Lung (tissue), 12 donors: ENCODE results near the gene NSUN6. TPM values are rescaled to one million over a fixed set of nuclear protein-coding genes. Genes with fewer than 3 reads are reported as not detected.
A peak's percentile ranks its signal among the peaks of the same experiment; 100 is the strongest.

ENCODE experiments used
- ATAC-seq: fragments of 200-7000 bp; cut with Tn5 transposase; one replicate; pipeline ENCODE4 v1.9.1; 2020; ENCODE audit warnings: moderate number of reproducible peaks; ENCODE audit not compliant: insufficient read depth, low FRiP score
- DNase-seq, 3 donors: peaks; one replicate each; pipeline ENCODE4 v3.0.0-alpha.2; 2013 to 2017
- H3K27ac ChIP-seq, 2 donors: one replicate each; pipeline ENCODE4 v1.5.1; 2013; ENCODE audit warnings: mild to moderate bottlenecking in 2 of 2, moderate library complexity in 2 of 2, control low read depth in 1 of 2, inconsistent platforms in 1 of 2, low read depth in 1 of 2, low read length in 1 of 2
- H3K27me3 ChIP-seq, 3 donors: one replicate each; pipeline ENCODE4 v1.5.1; 2013; ENCODE audit warnings: low read length in 2 of 3; ENCODE audit not compliant: control insufficient read depth in 3 of 3, insufficient read depth in 3 of 3
- H3K36me3 ChIP-seq, 4 donors: one replicate each; pipeline ENCODE4 v1.5.1; 2013; ENCODE audit warnings: low read length in 4 of 4, mild to moderate bottlenecking in 1 of 4, moderate library complexity in 1 of 4; ENCODE audit not compliant: control insufficient read depth in 4 of 4, insufficient read depth in 4 of 4
- H3K4me1 ChIP-seq, 5 donors: one replicate each; pipeline ENCODE4 v1.5.1; 2013; ENCODE audit warnings: low read length in 5 of 5, mild to moderate bottlenecking in 2 of 5, moderate library complexity in 1 of 5; ENCODE audit not compliant: control insufficient read depth in 5 of 5, insufficient read depth in 5 of 5
- H3K4me3 ChIP-seq: one replicate; pipeline ENCODE4 v1.5.1; 2013; ENCODE audit warnings: mild to moderate bottlenecking, control low read depth, moderate library complexity
- H3K9ac ChIP-seq, 2 donors: one replicate each; pipeline ENCODE4 v1.5.1; 2013; ENCODE audit warnings: low read length in 2 of 2, control low read depth in 1 of 2; ENCODE audit not compliant: insufficient read depth in 1 of 2
- H3K9me3 ChIP-seq, 4 donors: one replicate each; pipeline ENCODE4 v1.5.1; 2013; ENCODE audit warnings: low read length in 3 of 4, mild to moderate bottlenecking in 1 of 4, moderate library complexity in 1 of 4; ENCODE audit not compliant: control insufficient read depth in 4 of 4, insufficient read depth in 3 of 4
- CTCF ChIP-seq: IDR thresholded peaks from 2 replicates; pipeline ENCODE4 v1.5.1; 2012; ENCODE audit warnings: mild to moderate bottlenecking; ENCODE audit errors: control extremely low read depth, extremely low read depth
- WGBS, 2 donors: extraction: QIAGEN DNeasy Blood & Tissue Kit; methylation state at CpG; one replicate each; pipeline ENCODE4 v1.1.7; 2013; 5-methylcytosine and 5-hydroxymethylcytosine counted together
- polyA plus RNA-seq, 2 donors: library from polyadenylated mRNA; stranded (reverse); fragments of 200-250 nt; gene quantifications; one replicate each; pipeline ENCODE4 v1.2.1, GENCODE V29; 2013
- total RNA-seq, 2 donors: library from RNA; depleted of rRNA in 1 of 2; stranded (reverse); fragments of >200 nt in 1 of 2; gene quantifications; one replicate each; pipeline ENCODE4 v1.2.1, GENCODE V29; 2014 to 2021
- donor health status: control.
- donor health status: control.
- donor health status: Bipolar disorder and iron deficiency.
- donor health status: healthy.
- donor health status: DM: yes; HTN: yes; CAD: no.

NSUN6 gene
- total and polyA plus RNA-seq, 4 donors: 4.0 to 30.5 (median 6.5) TPM

- Histone ChIP-seq H3K9ac (no peak overlapping the region), H3K27ac (peak overlapping the region in 1 of 2 donors; percentile 22), H3K36me3 (peaks cover 0 to 7% (median 0%) of the 10 kb centered on the region in 4 donors), H3K27me3 (no peaks in the 10 kb centered on the region), H3K9me3 (no peaks in the 10 kb centered on the region), H3K4me1 (peaks cover 0 to 15% (median 5%) of the 10 kb centered on the region in 5 donors), H3K4me3 (no peak overlapping the region)
- no peak for TF ChIP-seq CTCF
- no peak for ATAC-seq
- DNase-seq: no peak
- 82 to 83% methylated on average over 4 of the region's 4 CpGs for WGBS, 2 donors
These were observed 152.4 kb downstream of the NSUN6 start for GRCh38 chr10:18498998-18499397.

DNA sequence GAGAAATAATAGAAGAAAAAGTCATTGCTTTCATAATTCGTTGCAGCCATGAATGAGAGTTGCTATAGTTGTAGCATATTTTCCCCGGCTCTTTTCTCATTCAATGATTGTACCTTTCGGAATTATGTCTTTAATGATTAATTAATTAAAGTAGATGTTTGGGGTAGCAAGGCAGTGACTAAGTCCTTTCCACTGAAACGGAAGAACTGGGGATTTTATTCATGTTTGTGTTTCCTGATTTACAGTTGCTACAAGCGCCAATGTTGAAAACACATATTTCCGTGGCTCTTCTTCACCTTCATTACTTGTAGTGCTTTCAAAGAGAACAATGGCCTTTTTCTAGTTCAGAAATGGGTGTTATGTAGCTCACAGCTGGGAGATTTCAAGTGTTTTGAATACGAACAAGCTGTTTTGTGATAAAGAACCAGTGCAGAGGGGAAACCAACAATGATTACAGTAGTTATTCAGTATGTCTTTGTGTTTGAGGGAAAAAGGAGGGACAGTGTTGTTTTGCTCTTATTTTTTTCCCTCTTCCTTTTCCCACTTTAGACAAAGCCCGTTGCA is 153.5 kb downstream of the NSUN6 start:
- H3K4me3 ChIP-seq: no peak overlapping the region
- H3K27ac ChIP-seq: peak overlapping the region in 1 of 2 donors; percentile 13
- H3K4me1 ChIP-seq: peaks cover 0 to 15% (median 5%) of the 10 kb centered on the region in 5 donors
- no peaks in the 10 kb centered on the region for H3K27me3 ChIP-seq
- DNase-seq: peak in 2 of 3 donors; percentile 74 to 85
- peak overlapping the region in 1 of 2 donors; percentile 27 for H3K9ac ChIP-seq
- H3K9me3 ChIP-seq: no peaks in the 10 kb centered on the region
- WGBS, 2 donors: 72 to 84% methylated on average over 8 of the region's 8 CpGs
- no peak for ATAC-seq
- TF ChIP-seq CTCF: no peak
- peaks cover 0 to 7% (median 0%) of the 10 kb centered on the region in 4 donors for H3K36me3 ChIP-seq

Other genes starting within 250 kb of the NSUN6 start
- gene ARL5B, start 7.8 kb upstream of the NSUN6 start, total RNA-seq: 10 to 100 TPM in 1 of 2 donors, 1 to 10 TPM in 1; 9.8 to 49.2 TPM
- 1 to 10 TPM; 3.7 to 6.6 TPM for gene ARL5B, start 7.8 kb upstream of the NSUN6 start, polyA plus RNA-seq